Measurements from ENCODE around the gene ZNHIT6. TPM values are rescaled to one million over a fixed set of nuclear protein-coding genes. Genes with fewer than 3 reads are reported as not detected.

The ZNHIT6 gene
- total RNA-seq, 2 experiments from 2014 or later: 19.8 to 19.9 TPM

GRCh38 chr1:85629532-85629920 lies 78.7 kb downstream of the ZNHIT6 start:
- Mint-ChIP-seq H3K27ac (no peak overlapping the region), H3K36me3 (ENCODE audit: low read depth) (peaks cover 60% of the 10 kb centered on the region), H3K4me1 (ENCODE audit: low read depth) (no peaks in the 10 kb centered on the region), H3K9me3 (peaks cover 3% of the 10 kb centered on the region), H3K27me3 (ENCODE audit: low read depth) (no peaks in the 10 kb centered on the region), H3K4me3 (no peak overlapping the region)
- no peak for DNase-seq
- intact Hi-C loops (cut with micrococcal nuclease): no loop called here
- CTCF ChIA-PET: no interaction called here

GRCh38 chr1:85628791-85629531 lies 79.3 kb downstream of the ZNHIT6 start:
- peaks cover 3% of the 10 kb centered on the region for H3K9me3 Mint-ChIP-seq
- H3K4me3 Mint-ChIP-seq: no peak overlapping the region
- intact Hi-C loops (cut with micrococcal nuclease): no loop called here
- peaks cover 63% of the 10 kb centered on the region for H3K36me3 Mint-ChIP-seq (ENCODE audit: low read depth)
- H3K27ac Mint-ChIP-seq: no peak overlapping the region
- no peaks in the 10 kb centered on the region for H3K4me1 Mint-ChIP-seq (ENCODE audit: low read depth)
- no peak for DNase-seq
- CTCF ChIA-PET: interaction anchor here (0.6 kb wide), 1 partner anchor 36 kb away, joined by 3 read pairs; no protein-coding TSS in a partner anchor
- no peaks in the 10 kb centered on the region for H3K27me3 Mint-ChIP-seq (ENCODE audit: low read depth)

- CTCF ChIA-PET: interaction anchor here (0.6 kb wide), 2 partner anchors 42 to 66 kb away, joined by 3 to 5 read pairs; no protein-coding TSS in a partner anchor
- Mint-ChIP-seq H3K9me3 (peaks cover 10% of the 10 kb centered on the region), H3K36me3 (ENCODE audit: low read depth) (peaks cover 72% of the 10 kb centered on the region)
Measured at GRCh38 chr1:85626818-85627217, 81.4 kb downstream of the ZNHIT6 start.

GRCh38 chr1:85624361-85624760 lies 83.9 kb downstream of the ZNHIT6 start:
- no peak overlapping the region for H3K27ac Mint-ChIP-seq
- H3K9me3 Mint-ChIP-seq: peaks cover 19% of the 10 kb centered on the region
- H3K36me3 Mint-ChIP-seq (ENCODE audit: low read depth): peaks cover 73% of the 10 kb centered on the region
- intact Hi-C loops (cut with micrococcal nuclease): no loop called here
- CTCF ChIA-PET: no interaction called here
- H3K27me3 Mint-ChIP-seq (ENCODE audit: low read depth): no peaks in the 10 kb centered on the region
- no peak for DNase-seq
- H3K4me3 Mint-ChIP-seq: no peak overlapping the region
- peaks cover 2% of the 10 kb centered on the region for H3K4me1 Mint-ChIP-seq (ENCODE audit: low read depth)

More at GRCh38 chr1:85626818-85627217, 81.4 kb downstream of the ZNHIT6 start:
- Mint-ChIP-seq H3K4me3 (no peak overlapping the region), H3K27me3 (ENCODE audit: low read depth) (no peaks in the 10 kb centered on the region), H3K4me1 (ENCODE audit: low read depth) (peaks cover 2% of the 10 kb centered on the region), H3K27ac (no peak overlapping the region)
- intact Hi-C loops (cut with micrococcal nuclease): no loop called here
- no peak for DNase-seq

- Mint-ChIP-seq H3K4me3 (no peak overlapping the region), H3K27me3 (ENCODE audit: low read depth) (no peaks in the 10 kb centered on the region), H3K9me3 (peaks cover 19% of the 10 kb centered on the region), H3K36me3 (ENCODE audit: low read depth) (peaks cover 62% of the 10 kb centered on the region), H3K4me1 (ENCODE audit: low read depth) (peaks cover 2% of the 10 kb centered on the region), H3K27ac (no peak overlapping the region)
- intact Hi-C loops (cut with micrococcal nuclease): no loop called here
- DNase-seq: no peak
- CTCF ChIA-PET: no interaction called here
Measured at GRCh38 chr1:85623061-85623471, 85.2 kb downstream of the ZNHIT6 start.

- peaks cover 53% of the 10 kb centered on the region for H3K36me3 Mint-ChIP-seq (ENCODE audit: low read depth)
- H3K27me3 Mint-ChIP-seq (ENCODE audit: low read depth): no peaks in the 10 kb centered on the region
- peaks cover 20% of the 10 kb centered on the region for H3K9me3 Mint-ChIP-seq
- CTCF ChIA-PET: no interaction called here
- H3K27ac Mint-ChIP-seq: no peak overlapping the region
- no peak overlapping the region for H3K4me3 Mint-ChIP-seq
- peaks cover 2% of the 10 kb centered on the region for H3K4me1 Mint-ChIP-seq (ENCODE audit: low read depth)
- intact Hi-C loops (cut with micrococcal nuclease): no loop called here
- no peak for DNase-seq
Measured at GRCh38 chr1:85621430-85621829, 86.8 kb downstream of the ZNHIT6 start.

- Mint-ChIP-seq H3K4me3 (no peak overlapping the region), H3K4me1 (ENCODE audit: low read depth) (no peaks in the 10 kb centered on the region), H3K27me3 (ENCODE audit: low read depth) (no peaks in the 10 kb centered on the region), H3K36me3 (ENCODE audit: low read depth) (peaks cover 31% of the 10 kb centered on the region), H3K9me3 (peaks cover 20% of the 10 kb centered on the region), H3K27ac (no peak overlapping the region)
- no peak for DNase-seq
- intact Hi-C loops (cut with micrococcal nuclease): no loop called here
- CTCF ChIA-PET: no interaction called here
Measured at GRCh38 chr1:85617633-85618100, 90.6 kb downstream of the ZNHIT6 start.

GRCh38 chr1:85616736-85617135 lies 91.5 kb downstream of the ZNHIT6 start:
- intact Hi-C loops (cut with micrococcal nuclease): no loop called here
- DNase-seq: no peak
- H3K27me3 Mint-ChIP-seq (ENCODE audit: low read depth): no peaks in the 10 kb centered on the region
- H3K4me1 Mint-ChIP-seq (ENCODE audit: low read depth): no peaks in the 10 kb centered on the region
- peaks cover 23% of the 10 kb centered on the region for H3K36me3 Mint-ChIP-seq (ENCODE audit: low read depth)
- H3K4me3 Mint-ChIP-seq: no peak overlapping the region
- H3K9me3 Mint-ChIP-seq: peaks cover 13% of the 10 kb centered on the region
- CTCF ChIA-PET: no interaction called here
- no peak overlapping the region for H3K27ac Mint-ChIP-seq

GRCh38 chr1:85616364-85616705 lies 91.9 kb downstream of the ZNHIT6 start:
- Mint-ChIP-seq H3K27me3 (ENCODE audit: low read depth) (no peaks in the 10 kb centered on the region), H3K4me3 (no peak overlapping the region), H3K27ac (no peak overlapping the region), H3K4me1 (ENCODE audit: low read depth) (no peaks in the 10 kb centered on the region), H3K36me3 (ENCODE audit: low read depth) (peaks cover 21% of the 10 kb centered on the region), H3K9me3 (peaks cover 12% of the 10 kb centered on the region)
- DNase-seq: no peak
- CTCF ChIA-PET: no interaction called here
- intact Hi-C loops (cut with micrococcal nuclease): no loop called here

- Mint-ChIP-seq H3K4me3 (no peak overlapping the region), H3K4me1 (ENCODE audit: low read depth) (no peaks in the 10 kb centered on the region), H3K36me3 (ENCODE audit: low read depth) (peaks cover 17% of the 10 kb centered on the region), H3K9me3 (peaks cover 7% of the 10 kb centered on the region), H3K27ac (no peak overlapping the region), H3K27me3 (ENCODE audit: low read depth) (no peaks in the 10 kb centered on the region)
- CTCF ChIA-PET: interaction anchor here (0.6 kb wide), 1 partner anchor 357 kb away, joined by 3 read pairs; the partner anchor contains the start of gene C1orf52
- intact Hi-C loops (cut with micrococcal nuclease): no loop called here
- DNase-seq: no peak
Measured at GRCh38 chr1:85615586-85616363, 92.5 kb downstream of the ZNHIT6 start.

GRCh38 chr1:85612704-85613361 lies 95.4 kb downstream of the ZNHIT6 start:
- H3K27me3 Mint-ChIP-seq (ENCODE audit: low read depth): no peaks in the 10 kb centered on the region
- DNase-seq: no peak
- H3K27ac Mint-ChIP-seq: no peak overlapping the region
- H3K4me1 Mint-ChIP-seq (ENCODE audit: low read depth): no peaks in the 10 kb centered on the region
- CTCF ChIA-PET: interaction anchor here (0.7 kb wide), 1 partner anchor 49 kb away, joined by 3 read pairs; no protein-coding TSS in a partner anchor
- intact Hi-C loops (cut with micrococcal nuclease): no loop called here
- H3K36me3 Mint-ChIP-seq (ENCODE audit: low read depth): peaks cover 8% of the 10 kb centered on the region
- peaks cover 1% of the 10 kb centered on the region for H3K9me3 Mint-ChIP-seq
- no peak overlapping the region for H3K4me3 Mint-ChIP-seq

- H3K36me3 Mint-ChIP-seq (ENCODE audit: low read depth): peaks cover 3% of the 10 kb centered on the region
- peaks cover 1% of the 10 kb centered on the region for H3K9me3 Mint-ChIP-seq
- H3K27ac Mint-ChIP-seq: no peak overlapping the region
- intact Hi-C loops (cut with micrococcal nuclease): no loop called here
- no peak for DNase-seq
- CTCF ChIA-PET: no interaction called here
- no peaks in the 10 kb centered on the region for H3K27me3 Mint-ChIP-seq (ENCODE audit: low read depth)
- H3K4me1 Mint-ChIP-seq (ENCODE audit: low read depth): no peaks in the 10 kb centered on the region
- no peak overlapping the region for H3K4me3 Mint-ChIP-seq
Measured at GRCh38 chr1:85611856-85612255, 96.4 kb downstream of the ZNHIT6 start.

Data from activated naive CD4-positive, alpha-beta T cell treated with anti-CD3 and anti-CD28 coated beads for 36 hours (primary cell).